Measurements from ENCODE around the gene ISX.

The ISX gene

GRCh38 chr22:35065796-35066218 lies at the start of gene ISX:
Gene ISX (plus strand): TSS chr22:35066158. CDS start chr22:35067088, 930 bp downstream.
- H3K4me3 ChIP-seq (ENCODE audit: low read depth, low read length): no peak within 1 kb of the TSS
- no peak for DNase-seq (ENCODE audit: low read depth)
- TF ChIP-seq CTCF (IDR thresholded peaks at IDR 0.05; ENCODE audit: low read depth, low read length, missing control alignments): no peak

GRCh38 chr22:35016909-35017308 lies 49.0 kb upstream of the ISX start:
- H3K4me3 ChIP-seq (ENCODE audit: low read depth, low read length): no peak overlapping the region
- no peak for DNase-seq (ENCODE audit: low read depth)
- no peak for TF ChIP-seq CTCF (IDR thresholded peaks at IDR 0.05; ENCODE audit: low read depth, low read length, missing control alignments)

GRCh38 chr22:35018995-35019394 lies 47.0 kb upstream of the ISX start:
- no peak for DNase-seq (ENCODE audit: low read depth)
- TF ChIP-seq CTCF (IDR thresholded peaks at IDR 0.05; ENCODE audit: low read depth, low read length, missing control alignments): no peak
- H3K4me3 ChIP-seq (ENCODE audit: low read depth, low read length): no peak overlapping the region

- no peak overlapping the region for H3K4me3 ChIP-seq (ENCODE audit: low read depth, low read length)
- DNase-seq (ENCODE audit: low read depth): no peak
- no peak for TF ChIP-seq CTCF (IDR thresholded peaks at IDR 0.05; ENCODE audit: low read depth, low read length, missing control alignments)
These were observed 45.4 kb upstream of the ISX start for GRCh38 chr22:35020517-35020916.

- DNase-seq (ENCODE audit: low read depth): no peak
- no peak for TF ChIP-seq CTCF (IDR thresholded peaks at IDR 0.05; ENCODE audit: low read depth, low read length, missing control alignments)
These were observed 44.8 kb upstream of the ISX start for GRCh38 chr22:35021161-35021560.

GRCh38 chr22:35022291-35022690 lies 43.7 kb upstream of the ISX start:
- no peak overlapping the region for H3K4me3 ChIP-seq (ENCODE audit: low read depth, low read length)
- TF ChIP-seq CTCF (IDR thresholded peaks at IDR 0.05; ENCODE audit: low read depth, low read length, missing control alignments): no peak
- no peak for DNase-seq (ENCODE audit: low read depth)

More at GRCh38 chr22:35021161-35021560, 44.8 kb upstream of the ISX start:
- no peak overlapping the region for H3K4me3 ChIP-seq (ENCODE audit: low read depth, low read length)

GRCh38 chr22:35023692-35024363 lies 42.1 kb upstream of the ISX start:
- DNase-seq (ENCODE audit: low read depth): no peak
- H3K4me3 ChIP-seq (ENCODE audit: low read depth, low read length): no peak overlapping the region
- TF ChIP-seq CTCF (IDR thresholded peaks at IDR 0.05; ENCODE audit: low read depth, low read length, missing control alignments): peak; percentile 97

Data from GM12864 (cell line).